Prostate gland (tissue), 2 donors: ENCODE results near the gene DLG4. TPM values are rescaled to one million over a fixed set of nuclear protein-coding genes. Genes with fewer than 3 reads are reported as not detected.

Experiments
- DNase-seq: peaks from one replicate; pipeline ENCODE4 v3.0.0-alpha.2; 2019; ENCODE audit warnings: low spot score
- H3K27ac ChIP-seq, 2 donors: fragments of 200-600 bp; sonication (generic); 2 replicates each; pipeline ENCODE4 v1.5.1; 2017 to 2019
- H3K27me3 ChIP-seq: fragments of 200-600 bp; sonication (generic); replicated peaks from 2 replicates; pipeline ENCODE4 v1.5.1; 2019; ENCODE audit not compliant: insufficient read depth
- H3K36me3 ChIP-seq, 2 donors: fragments of 200-600 bp; sonication (generic); 1 replicate in 1 of 2; 2 replicates in 1 of 2; pipeline versions ENCODE4 v1.5.1 to v1.8.1; 2017 to 2019
- H3K4me1 ChIP-seq: fragments of 200-600 bp; sonication (generic); replicated peaks from 2 replicates; pipeline ENCODE4 v1.5.1; 2019
- H3K4me3 ChIP-seq, 2 donors: fragments of 200-600 bp; sonication (generic); 2 replicates each; pipeline ENCODE4 v1.5.1; 2017 to 2019
- H3K9me3 ChIP-seq: fragments of 200-600 bp; sonication (generic); 2 replicates; pipeline ENCODE4 v1.5.1; 2017
- POLR2A ChIP-seq: fragments of 450-650 bp; IDR thresholded peaks from one replicate; pipeline ENCODE4 v1.6.1; 2016; ENCODE audit warnings: antibody characterized with exemption, mild to moderate bottlenecking
- POLR2AphosphoS5 ChIP-seq: sonication (generic); formaldehyde crosslinking; IDR thresholded peaks from one replicate; pipeline ENCODE4 v1.6.1; 2017; ENCODE audit warnings: antibody characterized with exemption
- WGBS: methylation state at CpG from one replicate; pipeline ENCODE4 v1.1.5; 2018; 5-methylcytosine and 5-hydroxymethylcytosine counted together
- intact Hi-C: fragments of 100-400 bp; cut with DNase I; formaldehyde crosslinking; loops from one replicate; pipeline ENCODE4 v1.14.2; 2022
- total RNA-seq, 2 donors: library from RNA; depleted of rRNA; stranded (reverse); fragments of >200 nt; gene quantifications; one replicate each; pipeline ENCODE4 v1.1.0, GENCODE V29; 2016
- TF ChIP-seq, protein P1 (sequence below), 4 experiments: fragments of 200-600 bp in 2 of 4; fragments of 450-650 bp in 2 of 4; sonication (generic) in 2 of 4; IDR thresholded peaks; 1 replicate in 3 of 4; 2 replicates in 1 of 4; pipeline ENCODE4 v1.5.1; 2016 to 2019; ENCODE audit warnings: antibody characterized with exemption in 4 of 4, mild to moderate bottlenecking in 2 of 4, moderate library complexity in 2 of 4

The DLG4 gene
- total RNA-seq, 2 donors from 2014 or later = 9.3 to 31.6 TPM

DNA sequence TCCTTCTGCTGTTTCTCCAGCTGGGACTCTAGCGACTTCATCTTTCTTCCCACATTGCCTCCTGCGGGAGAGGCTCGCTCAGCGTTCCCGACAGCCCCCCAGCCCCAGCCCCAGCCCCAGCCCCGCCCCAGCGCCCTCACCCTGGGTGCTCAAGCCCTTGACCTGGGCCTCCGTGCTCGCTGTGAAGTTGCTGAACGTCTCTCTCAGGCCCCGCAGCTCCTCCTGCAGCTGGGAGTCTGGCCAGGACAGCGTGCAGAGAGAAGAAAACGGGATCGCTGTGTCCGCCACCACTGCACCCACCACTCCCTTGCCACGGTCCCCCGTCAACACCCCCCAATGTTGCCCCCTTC, 42.8 kb downstream of the DLG4 start:
- Histone ChIP-seq H3K9me3 (no peaks in the 10 kb centered on the region), H3K27me3 (no peaks in the 10 kb centered on the region), H3K4me1 (peaks cover 6% of the 10 kb centered on the region), H3K27ac (no peak overlapping the region), H3K36me3 (no peaks in the 10 kb centered on the region), H3K4me3 (no peak overlapping the region)
- intact Hi-C loops = loop anchor here (5.0 kb wide), 1 partner anchor 130 kb away; no protein-coding TSS in a partner anchor
- TF ChIP-seq, protein P1, sequence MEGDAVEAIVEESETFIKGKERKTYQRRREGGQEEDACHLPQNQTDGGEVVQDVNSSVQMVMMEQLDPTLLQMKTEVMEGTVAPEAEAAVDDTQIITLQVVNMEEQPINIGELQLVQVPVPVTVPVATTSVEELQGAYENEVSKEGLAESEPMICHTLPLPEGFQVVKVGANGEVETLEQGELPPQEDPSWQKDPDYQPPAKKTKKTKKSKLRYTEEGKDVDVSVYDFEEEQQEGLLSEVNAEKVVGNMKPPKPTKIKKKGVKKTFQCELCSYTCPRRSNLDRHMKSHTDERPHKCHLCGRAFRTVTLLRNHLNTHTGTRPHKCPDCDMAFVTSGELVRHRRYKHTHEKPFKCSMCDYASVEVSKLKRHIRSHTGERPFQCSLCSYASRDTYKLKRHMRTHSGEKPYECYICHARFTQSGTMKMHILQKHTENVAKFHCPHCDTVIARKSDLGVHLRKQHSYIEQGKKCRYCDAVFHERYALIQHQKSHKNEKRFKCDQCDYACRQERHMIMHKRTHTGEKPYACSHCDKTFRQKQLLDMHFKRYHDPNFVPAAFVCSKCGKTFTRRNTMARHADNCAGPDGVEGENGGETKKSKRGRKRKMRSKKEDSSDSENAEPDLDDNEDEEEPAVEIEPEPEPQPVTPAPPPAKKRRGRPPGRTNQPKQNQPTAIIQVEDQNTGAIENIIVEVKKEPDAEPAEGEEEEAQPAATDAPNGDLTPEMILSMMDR (IDR thresholded peaks at IDR 0.05) = no peak
- TF ChIP-seq POLR2AphosphoS5 (no peak), POLR2A (no peak)
- no peak for DNase-seq
- 3% methylated on average over 17 of the region's 17 CpGs for WGBS

DNA sequence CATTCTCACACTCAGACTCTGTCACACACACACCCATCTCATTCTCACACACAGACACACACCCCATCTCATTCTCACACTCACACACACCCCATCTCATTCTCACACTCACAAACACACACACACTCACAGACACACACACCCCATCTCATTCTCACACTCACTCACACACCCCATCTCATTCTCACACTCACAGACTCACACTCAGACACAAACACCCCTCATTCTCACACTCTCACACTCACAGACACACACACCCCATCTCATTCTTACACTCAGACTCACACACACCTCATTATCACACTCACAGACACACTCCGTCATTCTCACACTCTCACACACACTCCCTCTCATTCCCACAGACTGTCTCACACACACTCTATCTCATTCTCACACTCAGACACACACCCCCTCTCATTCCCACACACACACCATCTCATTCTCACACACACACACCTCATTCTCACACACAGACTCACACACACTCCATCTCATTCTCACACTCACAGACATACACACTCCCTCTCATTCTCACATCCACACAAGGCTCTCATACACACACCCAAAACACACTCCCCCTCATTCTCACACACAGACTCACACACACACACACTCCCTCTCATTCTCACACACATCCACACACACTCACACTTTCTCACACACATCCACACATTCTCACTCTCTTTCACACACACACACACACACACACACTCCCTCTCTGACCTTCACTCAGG, 43.4 kb downstream of the DLG4 start:
- intact Hi-C loops = loop anchor here (5.0 kb wide), 1 partner anchor 129 kb away; no protein-coding TSS in a partner anchor

DNA sequence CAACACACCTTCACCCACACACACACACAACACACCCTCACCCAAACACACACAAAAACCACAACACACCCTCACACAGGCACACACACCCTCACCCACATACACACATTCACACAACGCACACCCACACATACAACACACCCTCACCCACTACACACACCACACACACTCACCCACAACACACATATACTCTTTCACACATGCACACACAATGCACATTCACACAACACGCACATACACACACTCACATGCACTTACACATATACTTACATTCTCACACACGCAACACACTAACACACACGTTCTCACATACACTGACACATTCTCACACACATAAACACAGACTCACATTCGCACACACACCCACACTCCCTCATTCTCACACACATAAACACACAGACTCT, 44.3 kb downstream of the DLG4 start:
- TF ChIP-seq POLR2AphosphoS5 = no peak
- no peak for TF ChIP-seq POLR2A
- TF ChIP-seq, protein P1 (IDR thresholded peaks at IDR 0.05) = no peak
- no peak for DNase-seq
- Histone ChIP-seq H3K27ac (no peak overlapping the region), H3K9me3 (no peaks in the 10 kb centered on the region), H3K4me3 (no peak overlapping the region), H3K36me3 (no peaks in the 10 kb centered on the region), H3K4me1 (peaks cover 6% of the 10 kb centered on the region), H3K27me3 (no peaks in the 10 kb centered on the region)
- intact Hi-C loops = loop anchor here (5.0 kb wide), 1 partner anchor 128 kb away; no protein-coding TSS in a partner anchor
- WGBS = 92% methylated on average over 5 of the region's 5 CpGs

More for the DNA sequence above, 43.4 kb downstream of the DLG4 start:
- WGBS = 78% methylated on average over 1 of the region's 1 CpG
- no peak for DNase-seq
- no peak overlapping the region for H3K4me3 ChIP-seq
- no peaks in the 10 kb centered on the region for H3K36me3 ChIP-seq
- no peak overlapping the region for H3K27ac ChIP-seq
- H3K4me1 ChIP-seq = peaks cover 6% of the 10 kb centered on the region
- no peaks in the 10 kb centered on the region for H3K27me3 ChIP-seq
- no peaks in the 10 kb centered on the region for H3K9me3 ChIP-seq
- TF ChIP-seq, protein P1 (IDR thresholded peaks at IDR 0.05) = no peak
- TF ChIP-seq POLR2AphosphoS5 (no peak), POLR2A (no peak)

DNA sequence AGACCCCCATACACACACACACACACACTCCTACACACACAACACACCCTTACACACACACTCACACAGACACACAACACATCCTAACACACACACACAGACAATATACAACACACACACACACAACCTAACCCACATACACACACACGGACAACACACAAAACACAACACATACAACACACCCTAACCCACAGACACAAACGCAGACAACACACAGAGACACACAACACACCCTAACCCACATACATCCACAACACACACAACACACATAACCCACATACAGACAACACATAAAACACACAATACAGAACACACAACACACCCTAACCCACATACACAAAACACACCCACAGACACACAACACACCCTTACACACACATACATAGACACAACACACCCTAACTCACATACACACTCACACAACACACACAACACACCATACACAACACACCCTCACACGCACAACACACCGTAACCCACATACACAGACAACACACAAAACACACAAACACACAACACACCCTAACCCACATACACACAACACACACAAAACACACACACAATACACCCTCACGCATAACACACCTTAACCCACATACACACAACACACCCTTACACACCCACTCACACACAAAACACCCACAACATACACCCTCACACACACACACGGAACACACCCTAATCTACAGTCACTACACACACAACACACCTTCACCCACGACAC, 44.9 kb downstream of the DLG4 start:
- no peaks in the 10 kb centered on the region for H3K9me3 ChIP-seq
- H3K4me1 ChIP-seq = peaks cover 6% of the 10 kb centered on the region
- no peaks in the 10 kb centered on the region for H3K36me3 ChIP-seq
- H3K27me3 ChIP-seq = no peaks in the 10 kb centered on the region
- intact Hi-C loops = loop anchor here (5.0 kb wide), 1 partner anchor 127 kb away; no protein-coding TSS in a partner anchor
- no peak for DNase-seq
- TF ChIP-seq, protein P1 (IDR thresholded peaks at IDR 0.05) = no peak
- TF ChIP-seq POLR2A = no peak
- no peak for TF ChIP-seq POLR2AphosphoS5
- no peak overlapping the region for H3K4me3 ChIP-seq
- H3K27ac ChIP-seq = no peak overlapping the region
- WGBS = 84% methylated on average over 7 of the region's 7 CpGs
